GM12878 (cell line): ENCODE results near the gene DENND1C. TPM values are rescaled to one million over a fixed set of nuclear protein-coding genes. Genes with fewer than 3 reads are reported as not detected.
A peak's percentile ranks its signal among the peaks of the same experiment; 100 is the strongest.

Experiments
- BMI1 ChIP-seq: fragments of 450-650 bp; IDR thresholded peaks from 2 replicates; pipeline ENCODE4 v1.6.1; 2016; ENCODE audit warnings: mild to moderate bottlenecking, moderate library complexity, borderline replicate concordance
- CEBPB ChIP-seq, 2 experiments: fragments of 150-350 bp in 1 of 2; IDR thresholded peaks; 2 replicates each; pipeline ENCODE4 v1.6.1; 2012 to 2014; ENCODE audit warnings: low read depth in 2 of 2, low read length in 2 of 2, borderline replicate concordance in 1 of 2, inconsistent platforms in 1 of 2
- FOXK2 ChIP-seq: fragments of 450-650 bp; IDR thresholded peaks from 2 replicates; pipeline ENCODE4 v1.6.1; 2017; ENCODE audit warnings: mild to moderate bottlenecking, moderate library complexity
- KDM1A ChIP-seq: fragments of 200-600 bp; sonication (generic); IDR thresholded peaks from 2 replicates; pipeline ENCODE4 v1.6.1; 2016; ENCODE audit warnings: borderline replicate concordance
- KLF5 ChIP-seq: fragments of 450-650 bp; IDR thresholded peaks from 2 replicates; pipeline ENCODE4 v1.6.1; 2014; ENCODE audit warnings: mild to moderate bottlenecking; ENCODE audit not compliant: partially characterized antibody
- MYB ChIP-seq: fragments of 150-350 bp; IDR thresholded peaks from 2 replicates; pipeline ENCODE4 v1.6.1; 2014; ENCODE audit warnings: mild to moderate bottlenecking, low read depth, low read length, borderline replicate concordance
- NR2C2 ChIP-seq: IDR thresholded peaks from 2 replicates; pipeline ENCODE4 v1.6.1; 2011; ENCODE audit warnings: borderline replicate concordance, low read depth; ENCODE audit not compliant: control insufficient read depth, insufficient read length
- RAD51 ChIP-seq: fragments of 450-650 bp; IDR thresholded peaks from 2 replicates; pipeline ENCODE4 v1.6.1; 2016; ENCODE audit warnings: moderate library complexity, mild to moderate bottlenecking, inconsistent platforms
- RB1 ChIP-seq: fragments of 450-650 bp; formaldehyde crosslinking; IDR thresholded peaks from 2 replicates; pipeline ENCODE4 v1.6.1; 2017; ENCODE audit warnings: mild to moderate bottlenecking, borderline replicate concordance
- SMAD1 ChIP-seq: fragments of 450-650 bp; IDR thresholded peaks from 2 replicates; pipeline ENCODE4 v1.6.1; 2018; ENCODE audit warnings: mild to moderate bottlenecking, low read depth; ENCODE audit not compliant: partially characterized antibody
- SPI1 ChIP-seq: IDR thresholded peaks from 2 replicates; pipeline ENCODE4 v1.6.1; 2011; ENCODE audit warnings: low read depth, mild to moderate bottlenecking, low read length, moderate library complexity, borderline replicate concordance; ENCODE audit not compliant: insufficient read depth
- STAT1 ChIP-seq: fragments of 450-650 bp; conservative IDR thresholded peaks from 2 replicates; pipeline ENCODE4 v1.6.1; 2014; ENCODE audit warnings: antibody characterized with exemption, mild to moderate bottlenecking
- TCF12 ChIP-seq: IDR thresholded peaks from 2 replicates; pipeline ENCODE4 v1.6.1; 2011; ENCODE audit warnings: low read depth, mild to moderate bottlenecking, low read length
- YBX1 ChIP-seq: fragments of 450-650 bp; IDR thresholded peaks from 2 replicates; pipeline ENCODE4 v1.6.1; 2016; ENCODE audit warnings: antibody characterized with exemption
- ZNF592 ChIP-seq: fragments of 450-650 bp; IDR thresholded peaks from 2 replicates; pipeline ENCODE4 v1.6.1; 2017; ENCODE audit warnings: mild to moderate bottlenecking, moderate library complexity
- polyA plus RNA-seq, 11 experiments: library from polyadenylated mRNA; depleted of rRNA in 4 of 11; unstranded in 6 of 11; stranded (reverse) in 5 of 11; fragments of >200 nt; fragmentation: Nextera tagmentation in 4 of 11; fragmentation: Illumina TruSeq in 1 of 11; extraction: Ambion mirVana in 4 of 11; extraction: Trizol in 1 of 11; gene quantifications; 1 replicate in 1 of 11; 2 replicates in 10 of 11; pipeline versions ENCODE4 v1.2.1 to v1.2.3, GENCODE V29; 2011 to 2016; ENCODE audit warnings: inconsistent platforms in 2 of 11, missing spikeins in 2 of 11, low read depth in 1 of 11
- total RNA-seq, 4 experiments: library from RNA; depleted of rRNA in 3 of 4; stranded (reverse); fragments of >200 nt in 3 of 4; fragmentation: Illumina TruSeq in 1 of 4; extraction: Trizol in 1 of 4; gene quantifications; 2 replicates each; pipeline versions ENCODE4 v1.2.1 to v1.2.3, GENCODE V29; 2013 to 2021
- TF ChIP-seq, protein P1 (sequence below): fragments of 450-650 bp; IDR thresholded peaks from 2 replicates; pipeline ENCODE4 v1.6.1; 2016; ENCODE audit warnings: mild to moderate bottlenecking
- TF ChIP-seq, protein P2 (sequence below): fragments of 450-650 bp; IDR thresholded peaks from 2 replicates; pipeline ENCODE4 v1.6.1; 2017; ENCODE audit warnings: mild to moderate bottlenecking
- TF ChIP-seq, protein P3 (sequence below): IDR thresholded peaks from 2 replicates; pipeline ENCODE4 v1.6.1; 2011; ENCODE audit warnings: low read depth, low read length, improper control_type of control experiment, borderline replicate concordance

DENND1C gene
- total and polyA plus RNA-seq, 10 of the 15 experiments (the other 5 are each of a cell fraction or from before 2014, with no cell fraction given), result 2.4 to 54.3 (median 32.7) TPM

- TF ChIP-seq SMAD1, result no peak
- TF ChIP-seq, protein P1, sequence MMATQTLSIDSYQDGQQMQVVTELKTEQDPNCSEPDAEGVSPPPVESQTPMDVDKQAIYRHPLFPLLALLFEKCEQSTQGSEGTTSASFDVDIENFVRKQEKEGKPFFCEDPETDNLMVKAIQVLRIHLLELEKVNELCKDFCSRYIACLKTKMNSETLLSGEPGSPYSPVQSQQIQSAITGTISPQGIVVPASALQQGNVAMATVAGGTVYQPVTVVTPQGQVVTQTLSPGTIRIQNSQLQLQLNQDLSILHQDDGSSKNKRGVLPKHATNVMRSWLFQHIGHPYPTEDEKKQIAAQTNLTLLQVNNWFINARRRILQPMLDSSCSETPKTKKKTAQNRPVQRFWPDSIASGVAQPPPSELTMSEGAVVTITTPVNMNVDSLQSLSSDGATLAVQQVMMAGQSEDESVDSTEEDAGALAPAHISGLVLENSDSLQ, result peak; percentile 55
- TF ChIP-seq NR2C2, result no peak
- TF ChIP-seq, protein P2, sequence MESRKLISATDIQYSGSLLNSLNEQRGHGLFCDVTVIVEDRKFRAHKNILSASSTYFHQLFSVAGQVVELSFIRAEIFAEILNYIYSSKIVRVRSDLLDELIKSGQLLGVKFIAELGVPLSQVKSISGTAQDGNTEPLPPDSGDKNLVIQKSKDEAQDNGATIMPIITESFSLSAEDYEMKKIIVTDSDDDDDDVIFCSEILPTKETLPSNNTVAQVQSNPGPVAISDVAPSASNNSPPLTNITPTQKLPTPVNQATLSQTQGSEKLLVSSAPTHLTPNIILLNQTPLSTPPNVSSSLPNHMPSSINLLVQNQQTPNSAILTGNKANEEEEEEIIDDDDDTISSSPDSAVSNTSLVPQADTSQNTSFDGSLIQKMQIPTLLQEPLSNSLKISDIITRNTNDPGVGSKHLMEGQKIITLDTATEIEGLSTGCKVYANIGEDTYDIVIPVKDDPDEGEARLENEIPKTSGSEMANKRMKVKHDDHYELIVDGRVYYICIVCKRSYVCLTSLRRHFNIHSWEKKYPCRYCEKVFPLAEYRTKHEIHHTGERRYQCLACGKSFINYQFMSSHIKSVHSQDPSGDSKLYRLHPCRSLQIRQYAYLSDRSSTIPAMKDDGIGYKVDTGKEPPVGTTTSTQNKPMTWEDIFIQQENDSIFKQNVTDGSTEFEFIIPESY, result no peak
- no peak for TF ChIP-seq BMI1
- no peak for TF ChIP-seq KDM1A
- TF ChIP-seq FOXK2, result no peak
- TF ChIP-seq, protein P3, sequence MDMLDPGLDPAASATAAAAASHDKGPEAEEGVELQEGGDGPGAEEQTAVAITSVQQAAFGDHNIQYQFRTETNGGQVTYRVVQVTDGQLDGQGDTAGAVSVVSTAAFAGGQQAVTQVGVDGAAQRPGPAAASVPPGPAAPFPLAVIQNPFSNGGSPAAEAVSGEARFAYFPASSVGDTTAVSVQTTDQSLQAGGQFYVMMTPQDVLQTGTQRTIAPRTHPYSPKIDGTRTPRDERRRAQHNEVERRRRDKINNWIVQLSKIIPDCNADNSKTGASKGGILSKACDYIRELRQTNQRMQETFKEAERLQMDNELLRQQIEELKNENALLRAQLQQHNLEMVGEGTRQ, result no peak
- TF ChIP-seq SPI1, result peak; percentile 28; the same call in 1 of the 2 replicates
- TF ChIP-seq STAT1, result peak; percentile 73; the same call in 1 of the 2 replicates
- peak; percentile 68; the same call in 1 of the 2 replicates for TF ChIP-seq TCF12
- TF ChIP-seq RAD51, result no peak; the same call in 1 of the 2 replicates
- TF ChIP-seq CEBPB (IDR thresholded peaks at IDR 0.05; ENCODE audit: borderline replicate concordance in 1 of 2, low read depth in 2 of 2, low read length in 2 of 2), result no peak
- TF ChIP-seq RB1, result peak; percentile 65; the same call in 1 of the 2 replicates
- TF ChIP-seq MYB, result no peak
- TF ChIP-seq KLF5, result no peak
- TF ChIP-seq ZNF592, result no peak
- no peak for TF ChIP-seq YBX1
Observed at GRCh38 chr19:6460099-6460884, 21.3 kb downstream of the DENND1C start (continued).
